Right renal cortex interstitium (tissue), 3 donors: ENCODE measurements around the gene FHIT. TPM values are rescaled to one million over a fixed set of nuclear protein-coding genes. Genes with fewer than 3 reads are reported as not detected.

Experiments
- DNase-seq, 3 donors: peaks; one replicate each; pipeline ENCODE4 v3.0.0-alpha.2; 2013; ENCODE audit warnings: low read depth in 3 of 3, low spot score in 2 of 3
- polyA plus RNA-seq, 3 donors: library from polyadenylated mRNA; unstranded; fragments of 120-200 nt; gene quantifications; one replicate each; pipeline ENCODE4 v1.2.1, GENCODE V29; 2013; ENCODE audit not compliant: insufficient read length in 3 of 3

The FHIT gene
- polyA plus RNA-seq, 3 donors: 24.9 to 26.4 (median 25.9) TPM

- DNase-seq: no peak
Observed at GRCh38 chr3:59802045-59802444, 1449.2 kb downstream of the FHIT start.

GRCh38 chr3:59800481-59800880 is 1450.8 kb downstream of the FHIT start:
- no peak for DNase-seq

GRCh38 chr3:59798372-59799086 is 1452.7 kb downstream of the FHIT start:
- DNase-seq: no peak

GRCh38 chr3:59797533-59797932 is 1453.7 kb downstream of the FHIT start:
- no peak for DNase-seq

- no peak for DNase-seq
Observed at GRCh38 chr3:59796456-59796855, 1454.8 kb downstream of the FHIT start.

- DNase-seq: no peak
Observed at GRCh38 chr3:59795756-59796155, 1455.5 kb downstream of the FHIT start.

- DNase-seq: no peak
Observed at GRCh38 chr3:59793976-59794375, 1457.3 kb downstream of the FHIT start.

GRCh38 chr3:59791774-59792308 is 1459.4 kb downstream of the FHIT start:
- no peak for DNase-seq

- DNase-seq: no peak
Observed at GRCh38 chr3:59790241-59790640, 1461.0 kb downstream of the FHIT start.

GRCh38 chr3:59788801-59789200 is 1462.5 kb downstream of the FHIT start:
- no peak for DNase-seq

GRCh38 chr3:59788133-59788532 is 1463.1 kb downstream of the FHIT start:
- no peak for DNase-seq

GRCh38 chr3:59786374-59786773 is 1464.9 kb downstream of the FHIT start:
- DNase-seq: no peak

GRCh38 chr3:59784164-59784563 is 1467.1 kb downstream of the FHIT start:
- DNase-seq: no peak

GRCh38 chr3:59783468-59783988 is 1467.7 kb downstream of the FHIT start:
- DNase-seq: no peak

- no peak for DNase-seq
Observed at GRCh38 chr3:59782664-59783063, 1468.6 kb downstream of the FHIT start.

- DNase-seq: no peak
Observed at GRCh38 chr3:59780209-59780608, 1471.0 kb downstream of the FHIT start.

GRCh38 chr3:59779260-59779659 is 1472.0 kb downstream of the FHIT start:
- no peak for DNase-seq

GRCh38 chr3:59777667-59778077 is 1473.6 kb downstream of the FHIT start:
- no peak for DNase-seq

GRCh38 chr3:59777066-59777465 is 1474.2 kb downstream of the FHIT start:
- peak in 1 of 3 donors; percentile 26 for DNase-seq

- no peak for DNase-seq
Observed at GRCh38 chr3:59775761-59776325, 1475.4 kb downstream of the FHIT start.

- no peak for DNase-seq
Observed at GRCh38 chr3:59775106-59775505, 1476.1 kb downstream of the FHIT start.

GRCh38 chr3:59774634-59775033 is 1476.6 kb downstream of the FHIT start:
- no peak for DNase-seq
